GM23338 (cell line): ENCODE data around the gene LCN6. TPM values are rescaled to one million over a fixed set of nuclear protein-coding genes. Genes with fewer than 3 reads are reported as not detected.

Source experiments
- ATAC-seq: fragments of 200-7000 bp; cut with Tn5 transposase; 3 replicates; pipeline ENCODE4 v1.9.1; 2020
- DNase-seq: peaks from one replicate; pipeline ENCODE4 v3.0.0-alpha.2; 2015; ENCODE audit warnings: low spot score
- H2AFZ ChIP-seq: fragments of 200-600 bp; sonication (generic); 2 replicates; pipeline ENCODE4 v1.8.0; 2016; ENCODE audit warnings: antibody characterized with exemption, mild to moderate bottlenecking, moderate library complexity
- H3F3A ChIP-seq: fragments of 200-600 bp; sonication (generic); replicated peaks from 2 replicates; pipeline ENCODE4 v1.8.0; 2017; ENCODE audit warnings: antibody characterized with exemption, mixed run types, low read depth
- H3K27ac ChIP-seq: fragments of 200-600 bp; sonication (generic); 2 replicates; pipeline ENCODE4 v1.6.1; 2016; ENCODE audit warnings: low read depth
- H3K27me3 ChIP-seq: fragments of 200-600 bp; sonication (generic); 2 replicates; pipeline ENCODE4 v1.8.0; 2016; ENCODE audit warnings: mild to moderate bottlenecking, mixed run types, moderate library complexity; ENCODE audit not compliant: insufficient read depth
- H3K36me3 ChIP-seq: fragments of 200-600 bp; sonication (generic); 2 replicates; pipeline ENCODE4 v1.8.0; 2016; ENCODE audit warnings: mild to moderate bottlenecking; ENCODE audit not compliant: insufficient read depth
- H3K4me1 ChIP-seq: fragments of 200-600 bp; sonication (generic); 2 replicates; pipeline ENCODE4 v1.8.0; 2016; ENCODE audit warnings: mild to moderate bottlenecking, moderate library complexity; ENCODE audit not compliant: insufficient read depth
- H3K4me2 ChIP-seq: fragments of 200-600 bp; sonication (generic); 2 replicates; pipeline ENCODE4 v1.7.1; 2017; ENCODE audit warnings: mixed run types
- H3K4me3 ChIP-seq: fragments of 200-600 bp; sonication (generic); 2 replicates; pipeline ENCODE4 v1.6.1; 2016; ENCODE audit warnings: mixed run types
- H3K79me2 ChIP-seq: fragments of 200-600 bp; sonication (generic); replicated peaks from 2 replicates; pipeline ENCODE4 v1.8.0; 2017; ENCODE audit warnings: mild to moderate bottlenecking; ENCODE audit not compliant: insufficient read depth
- H3K9me2 ChIP-seq: fragments of 200-600 bp; sonication (generic); 2 replicates; pipeline ENCODE4 v1.8.0; 2017; ENCODE audit not compliant: insufficient read depth
- H4K20me1 ChIP-seq: fragments of 200-600 bp; sonication (generic); replicated peaks from 2 replicates; pipeline ENCODE4 v1.8.0; 2017; ENCODE audit warnings: mild to moderate bottlenecking; ENCODE audit not compliant: insufficient read depth
- H3K27ac Mint-ChIP-seq: 2 replicates; pipeline ENCODE4 v1.8.0; 2020; ENCODE audit warnings: inconsistent platforms, mild to moderate bottlenecking, moderate library complexity, mixed read lengths
- H3K27me3 Mint-ChIP-seq: 3 replicates; pipeline ENCODE4 v1.8.0; 2022; ENCODE audit warnings: low read depth, mild to moderate bottlenecking, moderate library complexity, mixed read lengths, inconsistent platforms; ENCODE audit not compliant: insufficient read depth, poor library complexity
- H3K36me3 Mint-ChIP-seq: 3 replicates; pipeline ENCODE4 v1.8.0; 2021; ENCODE audit warnings: low read depth, mild to moderate bottlenecking, inconsistent platforms, moderate library complexity, mixed read lengths
- H3K4me1 Mint-ChIP-seq: 3 replicates; pipeline ENCODE4 v1.8.0; 2020; ENCODE audit warnings: mild to moderate bottlenecking, inconsistent platforms, mixed read lengths
- H3K4me3 Mint-ChIP-seq: 3 replicates; pipeline ENCODE4 v1.8.0; 2021; ENCODE audit warnings: moderate library complexity, mild to moderate bottlenecking, inconsistent platforms, mixed read lengths
- H3K9me3 Mint-ChIP-seq: 3 replicates; pipeline ENCODE4 v1.8.0; 2020; ENCODE audit warnings: moderate library complexity, mild to moderate bottlenecking, inconsistent platforms, mixed read lengths
- CREB1 ChIP-seq: fragments of 250-450 bp; sonication (Bioruptor Pico); IDR thresholded peaks from 2 replicates; pipeline ENCODE4 v1.5.0; 2020; ENCODE audit warnings: low read depth, mild to moderate bottlenecking, moderate library complexity
- EZH2 ChIP-seq: fragments of 200-600 bp; sonication (generic); IDR thresholded peaks from one replicate; pipeline ENCODE4 v1.8.0; 2017; ENCODE audit warnings: antibody characterized with exemption, mild to moderate bottlenecking, low read depth; ENCODE audit not compliant: unreplicated experiment
- EZH2phosphoT487 ChIP-seq: fragments of 200-600 bp; sonication (generic); IDR thresholded peaks from one replicate; pipeline ENCODE4 v1.8.1; 2018; ENCODE audit warnings: antibody characterized with exemption; ENCODE audit not compliant: unreplicated experiment
- JUNB ChIP-seq: IDR thresholded peaks from one replicate; pipeline ENCODE4 v1.6.1; 2016; ENCODE audit warnings: antibody characterized with exemption; ENCODE audit not compliant: unreplicated experiment
- NANOG ChIP-seq: IDR thresholded peaks from 2 replicates; pipeline ENCODE4 v1.6.1; 2016; ENCODE audit warnings: antibody characterized with exemption, borderline replicate concordance
- POLR2AphosphoS5 ChIP-seq: IDR thresholded peaks from 2 replicates; pipeline ENCODE4 v1.6.1; 2016; ENCODE audit warnings: antibody characterized with exemption, low read depth
- REST ChIP-seq: IDR thresholded peaks from one replicate; pipeline ENCODE4 v1.6.1; 2018; ENCODE audit warnings: antibody characterized with exemption; ENCODE audit not compliant: unreplicated experiment
- STAT1 ChIP-seq: IDR thresholded peaks from one replicate; pipeline ENCODE4 v1.6.1; 2016; ENCODE audit warnings: antibody characterized with exemption; ENCODE audit not compliant: unreplicated experiment
- ZNF114 ChIP-seq: fragments of 250-450 bp; sonication (Bioruptor Pico); IDR thresholded peaks from 2 replicates; pipeline ENCODE4 v1.5.0; 2020; ENCODE audit warnings: mild to moderate bottlenecking, moderate library complexity
- ZNF331 ChIP-seq: fragments of 250-450 bp; sonication (Bioruptor Pico); IDR thresholded peaks from 2 replicates; pipeline ENCODE4 v1.5.0; 2020; ENCODE audit warnings: low read depth, mild to moderate bottlenecking, moderate library complexity
- ZNF462 ChIP-seq: fragments of 250-450 bp; sonication (Bioruptor Pico); IDR thresholded peaks from 2 replicates; pipeline ENCODE4 v1.5.0; 2020; ENCODE audit warnings: mild to moderate bottlenecking, moderate library complexity
- polyA plus RNA-seq: library from polyadenylated mRNA; unstranded; fragments of >200 nt; fragmentation: Nextera tagmentation; extraction: Ambion mirVana; gene quantifications from 2 replicates; pipeline ENCODE4 v1.2.1, GENCODE V29; 2016
- total RNA-seq: library from RNA; depleted of rRNA; stranded (reverse); fragments of >200 nt; shearing (Covaris generic); gene quantifications from 2 replicates; pipeline ENCODE4 v1.2.3, GENCODE V29; 2014
- TF ChIP-seq, protein P1 (sequence below), 2 experiments: fragments of 200-600 bp in 1 of 2; sonication (generic) in 1 of 2; conservative IDR thresholded peaks; 2 replicates each; pipeline versions ENCODE4 v1.5.1 to v1.6.1; 2016 to 2017; ENCODE audit warnings: antibody characterized with exemption in 2 of 2, low read depth in 2 of 2, mild to moderate bottlenecking in 2 of 2, moderate library complexity in 1 of 2

Gene LCN6
- total and polyA plus RNA-seq, 2 experiments from 2014 or later, result not detected

DNA sequence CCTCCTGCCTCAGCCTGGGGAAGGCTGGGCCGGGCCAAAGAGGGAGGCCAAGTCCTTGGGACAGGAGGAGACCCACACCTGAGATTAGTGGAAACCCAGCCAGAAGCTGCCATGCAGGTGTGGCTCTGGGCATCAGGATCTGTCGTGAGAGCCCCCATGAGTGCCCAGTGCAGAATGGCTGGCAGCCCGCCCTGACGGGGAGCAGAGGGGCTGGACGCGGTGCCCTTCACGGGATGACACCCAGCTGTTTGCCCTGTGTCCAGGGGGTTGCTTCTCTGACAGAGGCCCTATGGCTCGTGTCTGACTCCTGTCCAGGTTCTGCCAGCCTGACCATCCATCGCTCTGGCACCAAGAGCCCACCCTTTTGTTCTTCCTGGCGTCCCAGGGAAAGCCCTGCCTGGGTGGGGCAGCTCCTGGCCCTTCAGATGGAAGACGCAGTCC lies 27.4 kb downstream of the LCN6 start (continued):
- TF ChIP-seq ZNF462 (CRISPR knock-in tag) (no peak), NANOG (no peak)

DNA sequence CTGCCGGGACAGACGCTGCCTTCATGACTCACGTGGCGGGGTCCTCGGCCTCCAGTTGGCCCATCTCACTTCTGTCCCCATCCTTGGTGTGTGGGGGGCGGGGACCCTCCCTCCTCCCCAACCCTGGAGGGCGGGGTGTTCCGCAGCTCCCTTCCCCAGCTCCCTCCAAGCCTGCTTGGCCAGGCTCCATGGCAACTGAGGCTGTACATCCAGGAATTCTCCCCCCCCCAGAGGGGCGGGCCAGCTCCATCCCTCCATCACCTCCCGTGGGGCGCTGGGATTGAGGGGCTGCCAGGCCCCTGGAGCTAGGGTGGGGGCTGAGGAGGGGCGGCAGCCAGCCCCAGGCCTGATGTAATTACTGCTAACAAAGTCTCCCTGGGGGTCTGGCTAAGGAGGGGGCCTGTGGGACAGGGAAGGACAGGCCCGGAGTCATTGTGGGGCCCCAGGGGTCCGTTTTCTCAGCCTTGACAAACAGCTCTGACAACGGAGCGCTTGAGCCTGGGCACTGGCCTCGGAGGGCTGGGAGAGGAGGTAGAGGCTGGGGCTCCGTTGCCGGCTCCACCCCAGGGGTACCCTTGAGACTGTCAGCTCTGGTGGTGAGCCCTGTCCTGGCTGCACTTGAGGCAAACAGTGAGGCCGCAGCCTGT lies 28.0 kb downstream of the LCN6 start:
- Histone ChIP-seq H3K9me2 (no peaks in the 10 kb centered on the region), H3K4me3 (no peak overlapping the region), H2AFZ (no peak overlapping the region), H3K4me2 (no peak overlapping the region), H3K27me3 (no peaks in the 10 kb centered on the region), H3K79me2 (peaks cover 1% of the 10 kb centered on the region), H3K36me3 (peaks cover 14% of the 10 kb centered on the region), H3K27ac (no peak overlapping the region), H3K4me1 (no peaks in the 10 kb centered on the region; the same call in 1 of the 2 replicates), H3F3A (peaks cover 28% of the 10 kb centered on the region), H4K20me1 (peaks cover 13% of the 10 kb centered on the region)
- DNase-seq (no peak), ATAC-seq (peak; percentile 12)
- peaks cover 8% of the 10 kb centered on the region for H3K4me1 Mint-ChIP-seq
- H3K27me3 Mint-ChIP-seq, result peaks cover 29% of the 10 kb centered on the region
- no peak overlapping the region for H3K27ac Mint-ChIP-seq
- H3K9me3 Mint-ChIP-seq, result no peaks in the 10 kb centered on the region
- H3K36me3 Mint-ChIP-seq, result peaks cover 30% of the 10 kb centered on the region
- H3K4me3 Mint-ChIP-seq, result no peak overlapping the region
- TF ChIP-seq POLR2AphosphoS5, result no peak
- TF ChIP-seq ZNF114 (CRISPR knock-in tag), result no peak
- TF ChIP-seq EZH2phosphoT487, result no peak
- no peak for TF ChIP-seq REST
- no peak for TF ChIP-seq ZNF331
- TF ChIP-seq NANOG, result no peak
- no peak for TF ChIP-seq EZH2
- no peak for TF ChIP-seq STAT1
- TF ChIP-seq, protein P1, sequence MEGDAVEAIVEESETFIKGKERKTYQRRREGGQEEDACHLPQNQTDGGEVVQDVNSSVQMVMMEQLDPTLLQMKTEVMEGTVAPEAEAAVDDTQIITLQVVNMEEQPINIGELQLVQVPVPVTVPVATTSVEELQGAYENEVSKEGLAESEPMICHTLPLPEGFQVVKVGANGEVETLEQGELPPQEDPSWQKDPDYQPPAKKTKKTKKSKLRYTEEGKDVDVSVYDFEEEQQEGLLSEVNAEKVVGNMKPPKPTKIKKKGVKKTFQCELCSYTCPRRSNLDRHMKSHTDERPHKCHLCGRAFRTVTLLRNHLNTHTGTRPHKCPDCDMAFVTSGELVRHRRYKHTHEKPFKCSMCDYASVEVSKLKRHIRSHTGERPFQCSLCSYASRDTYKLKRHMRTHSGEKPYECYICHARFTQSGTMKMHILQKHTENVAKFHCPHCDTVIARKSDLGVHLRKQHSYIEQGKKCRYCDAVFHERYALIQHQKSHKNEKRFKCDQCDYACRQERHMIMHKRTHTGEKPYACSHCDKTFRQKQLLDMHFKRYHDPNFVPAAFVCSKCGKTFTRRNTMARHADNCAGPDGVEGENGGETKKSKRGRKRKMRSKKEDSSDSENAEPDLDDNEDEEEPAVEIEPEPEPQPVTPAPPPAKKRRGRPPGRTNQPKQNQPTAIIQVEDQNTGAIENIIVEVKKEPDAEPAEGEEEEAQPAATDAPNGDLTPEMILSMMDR (conservative IDR thresholded peaks at IDR 0.05; ENCODE audit: low read depth in 2 of 2), result no peak
- no peak for TF ChIP-seq CREB1 (CRISPR knock-in tag)
- no peak for TF ChIP-seq JUNB
